ENCODE measurements around the gene NEDD4L.

Gene NEDD4L

DNA sequence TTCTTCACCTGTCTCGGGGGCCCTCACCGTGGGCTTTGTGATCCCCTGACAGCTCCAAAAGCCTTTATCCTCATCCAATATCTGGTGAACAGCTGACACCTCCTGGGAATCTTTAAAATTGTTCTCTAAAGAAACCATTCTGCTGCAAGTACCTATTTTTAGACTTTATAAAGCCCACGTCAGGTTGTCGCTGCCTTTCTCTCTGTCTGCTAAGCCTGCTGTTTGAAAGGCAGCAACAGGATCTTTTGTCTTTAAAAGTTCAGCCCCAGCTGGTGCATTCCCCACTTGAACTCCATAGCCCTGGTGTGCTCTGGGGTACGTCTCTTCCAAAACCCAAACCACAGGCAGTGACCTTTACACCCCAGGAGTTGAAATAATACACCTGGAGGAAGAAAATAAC lies 145.0 kb downstream of the NEDD4L start:
- no peak for DNase-seq

DNA sequence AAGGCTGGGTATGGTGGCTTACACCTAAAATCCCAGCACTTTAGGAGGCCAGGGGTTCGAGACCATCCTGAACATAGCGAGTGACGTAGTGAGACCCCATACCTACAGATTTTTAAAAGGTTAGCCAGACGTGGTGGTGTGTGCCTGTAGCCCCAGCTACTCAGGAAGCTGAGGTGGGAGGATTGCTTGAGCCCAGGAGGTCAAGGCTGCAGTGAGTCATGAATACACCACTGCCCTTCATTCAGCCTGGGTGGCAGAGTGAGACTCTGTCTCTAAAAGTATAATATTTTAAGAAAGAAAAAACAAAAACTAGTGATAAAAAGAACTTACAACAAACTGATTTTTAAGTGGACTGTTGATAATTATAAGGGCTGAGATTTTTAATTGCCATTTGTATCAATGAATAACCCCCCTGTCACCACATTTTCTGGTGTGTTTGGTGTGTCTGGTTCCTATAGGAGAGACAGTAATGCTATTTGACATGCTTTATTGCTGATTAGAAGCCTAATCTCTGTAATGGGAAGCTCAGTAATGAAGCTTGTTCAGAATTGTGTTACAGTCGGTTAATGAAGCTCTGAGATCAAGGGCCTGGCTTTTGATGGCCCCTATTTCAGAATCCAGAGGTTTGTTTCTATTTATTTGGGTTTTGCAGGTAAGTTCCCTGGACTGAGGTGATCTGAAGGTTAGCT lies 147.0 kb downstream of the NEDD4L start:
- DNase-seq, result no peak

DNA sequence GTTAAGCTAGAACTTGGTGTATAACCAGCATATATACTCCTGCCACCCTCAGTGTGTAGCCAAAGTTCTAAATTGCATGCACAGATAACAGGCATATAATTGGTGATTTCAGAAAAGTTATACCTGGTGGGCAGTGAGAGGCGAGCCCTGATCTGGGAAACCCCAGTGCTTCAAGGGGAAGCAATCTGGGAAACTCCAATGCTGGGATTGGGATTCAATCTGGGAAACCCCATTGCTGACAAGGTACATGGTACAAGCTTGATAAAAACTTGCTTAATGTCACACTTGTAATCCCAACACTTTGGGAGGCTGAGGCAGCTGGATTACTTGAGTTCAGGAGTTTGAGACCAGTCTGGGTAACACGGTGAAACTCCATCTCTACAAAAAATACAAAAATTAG lies 147.6 kb downstream of the NEDD4L start:
- no peak for DNase-seq

DNA sequence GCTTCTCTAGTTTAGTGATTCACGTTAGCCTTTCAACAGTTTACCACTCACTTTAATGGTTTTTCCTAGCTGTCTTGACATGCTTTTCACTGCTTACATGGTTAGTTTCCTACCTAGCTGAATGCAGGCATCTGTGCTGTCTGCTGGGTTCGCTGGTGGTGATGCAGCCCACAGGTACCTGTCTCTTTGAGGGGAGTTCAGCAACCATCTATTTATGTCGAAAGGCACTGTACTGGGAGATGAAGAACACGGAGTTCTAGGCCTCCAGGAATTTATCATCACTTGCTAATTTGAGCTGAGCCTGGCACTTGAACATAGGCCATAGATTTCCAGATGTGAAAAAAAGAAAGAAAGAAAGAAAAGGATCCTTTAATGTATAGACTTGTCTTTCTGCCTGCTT lies 148.5 kb downstream of the NEDD4L start:
- no peak for DNase-seq

DNA sequence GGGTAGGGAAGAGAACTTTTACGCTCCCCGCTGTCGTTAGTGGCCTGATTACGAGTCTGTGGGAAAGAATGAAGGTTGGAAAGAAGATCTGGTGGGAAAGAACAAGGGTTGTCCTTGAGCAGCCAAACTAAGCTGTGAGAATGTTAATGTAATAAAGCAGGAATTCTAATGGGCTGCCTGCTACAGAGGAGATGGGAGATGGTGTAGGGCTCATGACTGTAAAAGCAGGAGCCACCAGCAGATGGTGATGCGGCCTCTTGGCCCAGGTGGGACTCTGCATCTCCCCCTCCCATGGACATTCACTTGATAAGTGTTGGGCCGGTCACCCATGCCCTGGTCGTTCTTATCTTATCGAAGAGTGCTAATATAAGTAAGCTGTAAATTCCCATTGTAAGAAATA lies 150.0 kb downstream of the NEDD4L start:
- DNase-seq, result no peak

- DNase-seq, result peak; percentile 15
Observed at GRCh38 chr18:58195278-58195765, 151.3 kb downstream of the NEDD4L start.

DNA sequence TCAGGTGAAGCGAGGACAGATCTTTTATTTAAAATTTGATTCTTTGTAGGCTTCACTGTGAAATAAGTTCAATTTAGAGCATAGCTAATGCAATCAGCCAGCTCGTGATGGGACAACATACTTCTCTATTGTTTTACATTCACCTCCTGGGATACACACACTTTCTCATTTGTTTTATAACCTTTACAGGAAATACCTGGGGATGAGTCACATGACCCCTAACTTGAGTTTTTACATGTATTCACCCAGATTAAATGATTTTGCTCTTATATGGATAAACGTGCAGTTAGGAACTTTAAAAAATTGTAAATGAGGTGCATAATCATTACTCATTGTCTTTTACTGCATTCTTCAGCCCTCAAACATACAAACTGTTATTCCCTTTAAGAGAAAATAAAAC lies 152.1 kb downstream of the NEDD4L start:
- no peak for DNase-seq

GRCh38 chr18:58196881-58197872 lies 153.2 kb downstream of the NEDD4L start:
- no peak for DNase-seq

DNA sequence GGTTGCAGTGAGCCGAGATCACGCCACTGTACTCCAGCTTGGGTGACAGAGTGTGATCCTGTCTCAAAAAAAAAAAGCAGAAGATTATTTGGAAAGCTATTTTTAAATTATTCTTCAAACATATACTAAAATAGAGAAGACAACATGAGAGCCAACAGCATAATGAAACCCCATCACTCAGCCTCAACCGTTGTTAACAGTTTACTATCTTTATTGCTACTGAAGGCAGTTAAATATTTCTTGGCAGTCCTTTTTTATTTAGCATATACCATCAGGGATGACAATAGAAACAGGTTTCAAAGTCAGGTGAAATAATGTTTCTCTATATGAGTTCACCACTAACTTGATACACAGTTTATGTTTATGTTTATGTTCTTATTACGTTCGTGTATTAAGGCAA lies 157.2 kb downstream of the NEDD4L start:
- no peak for DNase-seq

DNA sequence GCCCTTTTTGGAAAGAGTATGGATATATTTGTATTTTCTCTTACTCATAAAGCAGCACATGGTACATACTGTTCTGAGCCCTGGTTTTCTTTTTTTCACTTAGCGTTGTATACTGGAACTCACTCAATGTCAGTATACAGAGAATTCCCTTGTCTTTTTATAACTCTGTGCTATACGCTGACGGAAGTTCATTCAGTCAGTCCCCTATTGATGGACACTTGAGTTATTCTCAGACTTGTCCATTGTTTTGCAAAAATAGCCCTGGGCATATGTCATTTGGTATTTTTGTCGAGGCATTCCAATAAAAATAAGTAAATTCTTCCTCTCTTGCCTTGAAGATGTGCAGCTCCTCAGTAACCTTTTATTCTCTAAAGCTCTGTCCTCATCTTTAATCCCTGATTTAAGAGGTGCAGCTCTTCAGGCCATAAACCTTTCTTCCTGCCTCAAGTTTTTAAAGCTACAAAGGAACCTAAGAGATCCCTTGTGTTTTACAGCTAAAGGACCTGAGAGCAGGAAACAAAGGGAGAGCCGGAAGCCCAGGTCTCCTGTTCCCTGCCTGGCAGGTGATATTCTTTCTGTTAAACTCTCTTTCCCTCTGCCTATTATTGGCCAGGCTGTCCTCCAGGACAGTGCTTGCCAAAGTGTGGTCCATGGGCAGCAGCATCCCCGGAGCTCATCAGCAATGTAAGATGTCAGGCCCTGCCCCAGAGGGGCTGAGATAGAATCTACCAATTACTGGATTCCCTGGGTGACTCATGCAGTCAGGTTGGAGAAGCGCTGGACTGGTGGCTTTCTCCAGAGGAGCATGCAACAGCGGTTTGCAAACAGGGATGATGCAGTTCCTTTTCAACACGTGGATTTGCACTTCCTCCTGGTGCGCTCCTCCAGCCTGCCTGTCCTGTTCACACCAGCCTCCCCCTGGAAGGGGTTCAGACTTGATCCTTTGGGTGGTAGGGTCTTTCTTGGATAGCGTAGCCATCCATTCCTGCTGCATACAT lies 158.0 kb downstream of the NEDD4L start:
- DNase-seq, result no peak

DNA sequence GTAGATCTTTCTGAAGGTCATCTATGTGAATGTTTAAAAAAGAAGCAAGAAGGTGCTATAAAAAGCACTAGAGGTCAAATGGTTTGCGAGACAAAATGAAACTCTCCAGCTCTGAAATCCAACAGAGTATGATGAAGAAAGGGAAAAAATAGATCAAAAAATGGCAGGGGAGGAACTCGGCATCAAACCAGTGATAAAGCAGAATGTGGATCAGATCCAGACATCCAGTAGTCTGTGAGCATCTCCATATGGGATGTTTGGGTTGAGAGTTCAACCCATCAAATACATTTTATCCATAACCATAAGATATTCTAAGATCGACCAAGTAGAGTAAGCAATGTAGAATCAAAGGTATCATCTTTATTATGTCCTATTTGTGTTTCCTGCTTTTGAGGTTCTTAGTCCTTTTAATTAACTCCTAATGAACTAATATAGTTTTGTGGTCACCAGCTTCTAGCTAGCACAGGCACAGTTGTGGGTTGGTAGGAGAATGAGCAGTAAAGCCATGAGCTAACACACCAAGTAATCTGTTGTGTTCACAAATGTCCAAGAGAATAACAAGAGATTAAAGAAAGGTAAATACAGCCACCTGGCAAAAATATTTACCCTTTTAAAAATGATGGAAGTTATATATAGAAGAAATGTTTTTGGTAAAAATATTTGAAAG lies 160.9 kb downstream of the NEDD4L start:
- no peak for DNase-seq

- no peak for DNase-seq
Observed at GRCh38 chr18:58205443-58206160, 161.6 kb downstream of the NEDD4L start.

DNA sequence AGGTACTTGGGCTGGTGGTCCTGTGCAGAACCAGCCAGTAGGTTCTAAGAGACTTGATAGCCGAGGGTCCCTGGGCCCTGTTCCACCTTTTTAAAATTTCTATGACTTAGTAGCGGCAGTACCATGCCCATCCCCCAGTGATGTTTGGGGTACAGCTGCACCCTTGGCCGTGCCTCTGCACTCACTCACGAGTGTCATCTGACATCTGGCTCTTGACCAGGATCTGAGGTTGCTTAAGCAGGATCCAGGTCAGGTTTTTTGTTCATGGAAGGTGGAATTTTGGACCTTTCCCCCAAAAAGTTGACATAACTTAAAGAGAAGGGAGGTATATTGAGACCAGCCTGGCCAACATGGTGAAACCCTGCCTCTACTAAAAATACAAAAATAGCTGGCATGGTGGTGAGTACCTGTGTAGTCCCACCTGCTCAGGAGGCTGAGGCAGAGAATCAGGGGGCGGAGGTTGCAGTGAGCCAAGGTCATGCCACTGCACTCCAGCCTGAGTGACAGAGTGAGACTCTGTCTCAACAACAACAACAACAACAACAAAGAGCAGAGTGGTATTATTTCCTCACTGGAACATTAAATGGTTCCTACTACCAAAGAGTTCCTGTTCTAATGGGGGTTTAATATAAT lies 163.6 kb downstream of the NEDD4L start:
- DNase-seq, result no peak

- DNase-seq, result no peak
Observed at GRCh38 chr18:58208207-58208932, 164.3 kb downstream of the NEDD4L start.

- DNase-seq, result no peak
Observed at GRCh38 chr18:58209326-58209725, 165.3 kb downstream of the NEDD4L start.

DNA sequence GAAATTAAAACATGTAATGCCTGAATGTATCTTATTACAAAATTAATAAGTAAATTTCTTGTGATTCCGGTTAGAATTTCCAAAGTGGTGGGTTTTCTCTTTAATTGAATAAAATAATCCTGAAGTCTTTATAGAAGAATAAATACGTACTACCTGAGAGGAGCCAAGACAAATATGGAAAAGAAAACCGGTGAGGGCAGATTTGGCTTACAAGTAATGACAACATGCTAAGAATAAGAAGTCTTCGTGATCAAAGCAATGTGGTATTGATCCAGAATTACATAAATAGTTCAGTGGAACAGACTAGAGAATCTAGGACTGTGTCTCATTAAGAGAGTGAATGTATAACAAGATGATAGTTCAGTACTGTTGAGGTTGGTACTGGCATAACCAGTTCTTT lies 167.5 kb downstream of the NEDD4L start:
- DNase-seq, result no peak

- DNase-seq, result no peak
Observed at GRCh38 chr18:58212274-58212673, 168.2 kb downstream of the NEDD4L start.

- no peak for DNase-seq
Observed at GRCh38 chr18:58213440-58213839, 169.4 kb downstream of the NEDD4L start.

DNA sequence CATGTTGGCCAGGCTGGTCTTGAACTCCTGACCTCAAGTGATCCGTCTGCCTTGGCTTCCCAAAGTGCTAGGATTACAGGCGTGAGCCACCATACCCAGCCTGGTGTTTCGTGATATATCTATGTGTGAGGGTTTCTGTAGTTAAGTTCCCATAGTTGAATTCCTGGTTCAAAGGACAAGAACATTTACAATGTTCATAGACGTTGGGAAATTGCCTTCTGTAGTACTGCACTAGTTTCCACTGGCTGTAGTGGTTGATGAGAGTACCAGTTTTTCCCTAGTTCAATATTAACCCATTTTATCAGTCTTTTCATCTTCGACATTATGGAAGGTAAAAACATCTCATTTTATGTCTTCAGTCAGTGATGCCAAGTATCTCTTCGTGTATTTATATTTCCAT lies 171.0 kb downstream of the NEDD4L start:
- no peak for DNase-seq

- DNase-seq, result no peak
Observed at GRCh38 chr18:58216071-58216481, 172.1 kb downstream of the NEDD4L start.
